Stimulated activated CD8-positive, alpha-beta memory T cell treated with anti-CD3 and anti-CD28 coated beads, Interleukin-4, amount 100 ng/mL, for 24 hours (primary cell): Measurements from ENCODE around the gene HMX1.

ENCODE experiments used
- DNase-seq: peaks from one replicate; pipeline ENCODE4 v3.0.0-alpha.2; 2020; ENCODE audit warnings: low read depth

Gene HMX1

GRCh38 chr4:8892556-8893226, 21.1 kb upstream of the HMX1 start:
- DNase-seq: no peak

- DNase-seq: no peak
These were observed 20.3 kb upstream of the HMX1 start for GRCh38 chr4:8891646-8892555.

GRCh38 chr4:8891255-8891645, 19.6 kb upstream of the HMX1 start:
- DNase-seq: no peak

- no peak for DNase-seq
These were observed 17.2 kb upstream of the HMX1 start for GRCh38 chr4:8888856-8889255.

GRCh38 chr4:8886612-8887406, 15.2 kb upstream of the HMX1 start:
- DNase-seq: no peak

GRCh38 chr4:8882239-8882638, 10.6 kb upstream of the HMX1 start:
- no peak for DNase-seq

- no peak for DNase-seq
These were observed 9.2 kb upstream of the HMX1 start for GRCh38 chr4:8880851-8881250.

- no peak for DNase-seq
These were observed 7.9 kb upstream of the HMX1 start for GRCh38 chr4:8879574-8879973.

GRCh38 chr4:8878421-8878820, 6.8 kb upstream of the HMX1 start:
- DNase-seq: no peak

- DNase-seq: no peak
These were observed 6.1 kb upstream of the HMX1 start for GRCh38 chr4:8877780-8878040.

GRCh38 chr4:8876982-8877779, 5.5 kb upstream of the HMX1 start:
- DNase-seq: no peak

GRCh38 chr4:8874896-8875680, 3.4 kb upstream of the HMX1 start:
- DNase-seq: no peak

- no peak for DNase-seq
These were observed 2.6 kb upstream of the HMX1 start for GRCh38 chr4:8874003-8874895.

GRCh38 chr4:8872402-8873291, 1.0 kb upstream of the HMX1 start:
- no peak for DNase-seq

GRCh38 chr4:8870647-8871416, 807 bp downstream of the HMX1 start:
- no peak for DNase-seq

GRCh38 chr4:8869898-8870646, 1.6 kb downstream of the HMX1 start:
- DNase-seq: no peak

GRCh38 chr4:8869002-8869897, 2.4 kb downstream of the HMX1 start:
- no peak for DNase-seq
